Stromal cell of bone marrow (primary cell): ENCODE data around the gene ADRB1.

Experiments
- DNase-seq: peaks from one replicate; pipeline ENCODE4 v3.0.0-alpha.2; 2012; ENCODE audit warnings: low read depth

Gene ADRB1

DNA sequence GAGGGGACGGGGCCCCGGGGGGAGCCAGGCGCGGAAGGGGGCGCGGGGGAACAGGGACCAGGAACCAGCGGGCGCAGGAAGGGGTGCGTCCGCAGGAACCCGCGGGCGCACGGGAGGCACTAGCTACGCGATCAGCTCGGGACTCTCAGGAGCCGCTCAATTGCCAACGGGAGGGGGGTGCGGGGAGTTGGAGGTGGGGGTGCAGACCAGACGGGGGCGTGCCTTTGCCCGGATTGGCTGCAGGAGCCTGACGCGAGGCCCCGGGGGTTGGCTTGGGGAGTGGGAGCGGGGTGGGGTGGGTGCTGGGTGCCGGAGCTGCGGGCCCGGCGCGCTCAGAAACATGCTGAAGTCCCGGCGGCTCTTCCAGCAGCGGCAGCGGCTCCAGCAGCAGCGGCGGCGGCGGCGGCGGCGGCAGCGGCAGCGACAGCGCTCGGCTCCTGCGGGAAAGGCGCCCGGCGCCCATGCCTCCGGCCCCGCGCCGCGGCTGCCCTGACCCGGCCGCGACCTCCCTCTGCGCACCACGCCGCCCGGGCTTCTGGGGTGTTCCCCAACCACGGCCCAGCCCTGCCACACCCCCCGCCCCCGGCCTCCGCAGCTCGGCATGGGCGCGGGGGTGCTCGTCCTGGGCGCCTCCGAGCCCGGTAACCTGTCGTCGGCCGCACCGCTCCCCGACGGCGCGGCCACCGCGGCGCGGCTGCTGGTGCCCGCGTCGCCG is at the start of gene ADRB1:
ADRB1 (plus strand) TSS at position 335 of the 715 bp plus-strand sequence; CDS start at position 602, 267 bp downstream.
- no peak for DNase-seq

DNA sequence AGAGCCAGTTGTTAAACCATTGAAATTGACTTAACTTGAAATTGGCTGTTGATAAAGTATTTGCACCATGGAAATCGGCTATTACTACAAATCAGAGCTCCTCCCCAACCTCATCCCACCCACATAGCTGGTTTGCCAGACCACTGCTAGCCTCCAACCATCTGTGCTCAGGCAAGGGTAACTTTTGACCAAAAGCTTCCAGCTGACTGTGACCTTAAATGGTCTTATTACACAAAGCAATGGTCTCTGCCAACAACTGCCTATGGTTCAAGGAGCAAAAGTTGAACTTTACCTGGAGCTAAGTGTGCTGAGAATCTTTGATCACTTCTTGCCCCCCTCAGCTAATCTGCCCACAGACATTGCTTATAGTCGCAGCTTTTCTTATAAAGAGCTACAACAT is 48.5 kb upstream of the ADRB1 start:
- DNase-seq, result no peak

DNA sequence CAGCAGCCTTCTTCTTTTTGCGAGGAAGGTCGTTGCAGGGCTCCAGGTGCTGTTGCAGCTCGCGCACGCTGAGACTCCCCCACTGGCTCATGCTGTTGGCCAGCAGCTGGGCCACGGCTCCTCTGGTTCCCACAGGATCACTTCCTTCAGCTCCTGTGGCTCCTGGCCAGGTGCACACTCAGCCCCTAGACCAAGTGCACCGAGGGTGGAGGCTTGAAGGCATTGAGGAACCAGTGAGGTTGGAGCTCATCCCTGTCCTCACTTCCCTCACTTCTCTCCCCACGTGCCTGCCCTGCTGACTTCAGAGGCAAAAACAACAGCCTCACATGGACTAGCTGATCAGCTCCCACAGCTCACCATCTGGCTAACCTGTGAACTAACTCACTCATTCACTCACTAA is 46.2 kb upstream of the ADRB1 start:
- no peak for DNase-seq

DNA sequence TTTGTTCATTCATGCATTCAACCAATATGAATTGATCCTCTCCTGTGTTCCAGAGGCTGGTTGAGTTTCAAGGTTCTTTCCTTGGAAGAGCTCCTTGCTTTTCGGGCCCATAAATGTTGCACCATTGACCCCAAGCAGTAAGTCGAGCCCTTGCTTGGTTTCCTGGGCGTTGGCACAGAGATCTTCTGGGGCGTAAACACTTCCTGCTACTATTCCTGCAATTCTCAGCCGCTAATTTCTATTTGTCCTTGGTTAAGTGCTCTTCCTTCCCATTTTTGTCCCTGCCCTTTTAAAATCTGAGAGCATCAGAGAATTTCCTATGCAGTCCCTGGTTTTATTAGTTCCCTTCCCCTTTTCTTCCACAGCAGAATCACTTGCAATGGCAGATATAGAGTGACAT is 44.1 kb upstream of the ADRB1 start:
- DNase-seq, result no peak

DNA sequence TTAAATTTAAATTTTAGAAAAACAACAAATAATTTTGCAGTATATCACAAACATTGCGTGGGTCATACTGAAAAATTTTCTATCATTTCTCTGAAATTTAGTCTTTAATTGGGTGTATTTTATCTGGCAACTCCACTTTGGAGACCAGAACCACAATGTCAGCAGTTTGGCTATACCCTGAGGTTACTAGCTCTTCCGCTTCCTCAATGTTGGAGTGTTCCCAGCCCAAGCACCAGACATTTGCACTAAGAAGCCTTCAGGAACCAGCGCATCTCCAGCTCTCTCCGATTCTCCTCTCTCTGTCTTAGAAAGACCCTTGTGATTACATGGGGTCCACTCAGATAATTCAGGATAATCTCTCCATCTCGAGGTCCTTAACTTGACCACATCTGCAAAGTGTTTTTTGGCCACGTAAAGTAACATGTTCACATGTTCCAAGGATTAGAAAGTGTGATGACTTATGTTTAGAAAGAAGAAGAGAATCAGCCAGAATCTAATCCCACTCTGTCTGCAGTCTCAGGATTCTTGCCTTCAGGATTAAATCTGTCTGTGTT is 43.1 kb upstream of the ADRB1 start:
- no peak for DNase-seq

DNA sequence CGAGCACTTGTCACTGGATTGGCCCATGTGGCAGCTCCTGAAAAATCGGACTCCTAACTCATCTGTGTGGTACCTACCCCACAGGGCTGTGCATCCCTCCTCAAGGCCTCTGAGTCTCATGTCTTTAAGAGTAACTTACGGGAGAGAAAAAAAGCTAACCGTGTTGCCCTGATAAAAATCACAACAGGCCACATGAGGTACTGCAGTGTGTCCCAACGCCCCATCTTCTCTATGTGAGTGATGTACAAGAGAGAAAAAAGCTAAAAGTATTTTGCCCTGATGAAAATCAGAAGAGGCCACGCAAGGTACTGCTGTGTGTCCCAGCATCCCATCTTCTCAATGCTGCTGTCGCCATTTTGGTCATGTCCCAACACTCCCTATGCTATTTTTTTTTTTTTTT is 41.2 kb upstream of the ADRB1 start:
- DNase-seq, result no peak

DNA sequence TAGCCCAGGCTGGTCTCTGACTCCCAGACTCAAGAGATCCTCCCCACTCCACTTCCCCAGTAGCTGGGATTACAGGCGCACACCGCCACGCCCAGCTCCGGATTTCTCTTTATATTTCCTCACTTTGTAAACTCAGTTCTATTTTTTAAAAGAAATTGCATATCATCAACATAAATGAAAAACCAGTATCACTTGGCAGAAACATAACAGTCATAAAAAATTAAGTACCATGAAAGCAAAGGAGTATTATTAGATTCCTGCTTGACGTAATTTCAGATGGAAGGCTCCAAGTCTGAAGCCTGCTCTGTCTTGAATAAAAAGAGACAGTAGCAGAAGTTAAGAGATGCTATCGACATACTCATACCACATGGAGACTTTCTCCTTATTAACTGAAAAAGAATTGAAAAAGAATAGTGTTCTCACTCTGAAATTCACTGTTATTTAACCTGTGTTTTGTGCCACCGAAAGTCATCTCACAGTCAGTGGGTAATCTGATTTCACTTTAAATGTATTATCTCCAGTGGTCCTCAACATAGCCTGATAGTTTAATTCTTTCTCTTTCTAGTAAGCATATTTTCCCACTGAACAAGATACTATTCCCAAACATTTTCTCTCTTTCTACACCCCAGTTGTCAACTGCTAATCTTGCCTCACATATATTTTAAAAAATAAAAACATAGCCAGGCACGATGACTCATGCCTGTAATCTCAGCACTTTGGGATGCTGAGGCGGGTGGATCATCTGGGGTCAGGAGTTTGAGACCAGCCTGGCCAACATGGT is 40.3 kb upstream of the ADRB1 start:
- no peak for DNase-seq

DNA sequence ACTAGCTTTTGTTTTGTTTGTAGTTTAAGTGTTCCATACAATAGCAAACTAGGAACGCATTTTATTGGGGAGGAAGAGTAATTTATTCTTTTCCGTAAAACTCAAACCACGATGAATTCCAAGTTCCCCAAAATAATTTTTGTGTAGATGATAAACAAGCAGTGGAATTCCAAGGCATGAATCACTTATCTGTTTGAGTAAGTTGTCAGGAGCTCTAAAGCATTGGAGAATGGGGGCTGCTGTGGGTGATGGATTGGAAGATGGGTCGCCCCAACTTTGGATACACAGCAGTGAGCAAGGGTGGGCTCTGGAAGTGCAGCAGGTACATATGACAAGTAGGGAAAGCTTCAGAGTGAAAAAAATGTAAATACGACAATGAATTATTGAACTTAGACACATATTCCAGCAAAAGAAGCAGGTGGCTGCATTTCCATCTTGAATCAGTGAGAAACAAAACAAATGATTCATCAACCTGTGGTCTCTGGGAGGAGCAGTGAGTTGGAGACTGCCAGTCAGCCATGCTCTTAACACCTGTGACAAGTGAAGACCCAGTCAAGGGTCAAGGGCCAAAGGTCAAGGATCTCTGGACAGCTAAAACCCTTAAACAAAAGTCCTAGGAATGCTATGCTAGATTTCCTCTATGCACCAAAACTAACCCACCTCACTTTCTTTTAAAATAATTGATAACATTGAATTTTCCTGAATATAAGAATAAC is 34.2 kb upstream of the ADRB1 start:
- DNase-seq, result no peak

DNA sequence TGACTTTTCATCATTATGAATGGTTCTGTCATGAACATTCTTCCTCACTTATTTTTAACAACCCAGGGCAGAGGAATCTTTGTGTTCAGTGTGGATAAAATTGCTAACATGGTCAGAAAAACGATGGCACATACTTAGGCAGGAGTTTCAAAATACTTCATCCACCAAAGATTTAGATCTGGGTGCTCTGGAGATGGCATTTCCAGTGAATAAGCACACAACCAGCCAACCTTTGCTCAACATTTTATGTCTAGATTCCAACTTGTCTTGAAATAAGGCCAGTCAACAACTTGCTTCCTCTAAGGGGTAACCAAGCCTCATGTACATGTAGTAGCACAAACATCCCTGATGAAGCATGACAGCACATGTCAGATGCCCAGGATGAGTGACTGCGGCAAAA is 33.4 kb upstream of the ADRB1 start:
- DNase-seq, result no peak

DNA sequence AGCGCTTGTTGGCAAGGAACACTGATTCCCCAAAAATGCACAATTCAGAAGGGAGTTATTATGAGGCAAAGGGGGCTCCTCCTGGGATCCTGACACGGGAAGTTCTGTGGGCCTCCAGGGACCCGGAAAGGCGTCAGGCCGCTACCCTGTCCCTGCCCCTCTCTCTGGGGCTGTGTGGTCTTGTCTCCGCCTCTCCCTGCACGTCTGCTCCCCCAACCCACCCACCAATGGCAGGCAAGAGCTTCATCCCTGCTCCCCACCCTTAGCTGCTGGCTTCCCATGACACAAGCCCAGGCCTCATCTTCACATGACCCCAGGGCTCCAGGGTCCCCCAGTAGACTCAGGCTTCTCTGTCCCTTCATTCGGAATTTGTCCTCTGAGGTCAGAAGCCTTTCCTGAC is 31.0 kb upstream of the ADRB1 start:
- no peak for DNase-seq

DNA sequence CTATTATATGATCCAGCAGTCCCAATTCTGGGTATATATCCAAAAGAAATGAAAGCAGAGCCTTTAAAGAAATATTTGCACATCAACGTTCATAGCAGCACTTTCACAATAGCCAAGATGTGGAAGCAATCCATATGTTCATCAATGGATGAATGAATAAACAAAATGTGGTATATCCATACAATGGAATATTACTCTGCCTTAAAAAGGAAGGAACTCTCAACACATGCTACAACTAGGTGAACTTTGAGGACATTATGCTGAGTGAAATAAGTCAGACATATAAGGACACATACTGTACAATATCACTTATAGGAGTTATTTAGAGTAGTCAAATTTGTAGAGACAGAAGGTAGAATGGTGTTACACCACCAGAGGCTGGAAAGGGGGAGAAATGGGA is 28.0 kb upstream of the ADRB1 start:
- DNase-seq, result no peak

DNA sequence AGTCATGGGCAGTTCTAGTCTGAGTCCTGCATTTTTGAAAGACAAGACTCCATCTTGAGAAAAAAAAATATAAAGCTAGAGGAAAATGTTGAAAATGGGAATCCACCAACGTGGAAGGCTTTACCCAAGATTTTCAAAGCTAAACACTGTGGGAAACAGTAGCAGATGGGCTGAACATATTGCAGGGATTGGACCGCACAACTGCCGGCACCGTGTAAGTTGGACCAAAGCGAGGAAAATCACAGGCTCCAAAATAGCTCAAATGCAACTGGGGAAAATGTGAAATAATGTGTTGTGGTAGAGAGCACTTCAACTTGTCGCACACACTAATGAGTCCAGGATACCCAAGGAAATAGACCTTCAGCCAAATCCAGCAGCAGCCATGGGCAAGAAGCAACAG is 26.4 kb upstream of the ADRB1 start:
- DNase-seq, result no peak

DNA sequence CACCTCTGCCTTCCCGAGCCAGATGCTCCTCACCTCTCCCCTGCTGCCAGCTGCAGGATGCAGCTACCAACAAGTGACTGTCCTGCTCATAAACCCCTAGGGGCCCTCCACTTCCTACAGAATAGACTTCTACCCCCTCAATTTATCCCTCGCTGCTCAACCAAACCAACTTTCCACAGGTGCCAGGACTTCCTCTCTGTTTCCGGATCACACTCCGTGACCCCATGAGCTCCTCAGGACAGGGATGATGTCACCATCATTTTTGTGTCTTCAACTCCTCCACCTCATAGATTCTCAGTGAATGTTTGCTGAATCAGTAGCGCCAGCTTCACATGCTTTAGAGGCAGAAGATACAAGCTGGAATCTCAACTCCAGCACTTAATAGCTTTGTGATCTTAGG is 25.8 kb upstream of the ADRB1 start:
- DNase-seq, result no peak

DNA sequence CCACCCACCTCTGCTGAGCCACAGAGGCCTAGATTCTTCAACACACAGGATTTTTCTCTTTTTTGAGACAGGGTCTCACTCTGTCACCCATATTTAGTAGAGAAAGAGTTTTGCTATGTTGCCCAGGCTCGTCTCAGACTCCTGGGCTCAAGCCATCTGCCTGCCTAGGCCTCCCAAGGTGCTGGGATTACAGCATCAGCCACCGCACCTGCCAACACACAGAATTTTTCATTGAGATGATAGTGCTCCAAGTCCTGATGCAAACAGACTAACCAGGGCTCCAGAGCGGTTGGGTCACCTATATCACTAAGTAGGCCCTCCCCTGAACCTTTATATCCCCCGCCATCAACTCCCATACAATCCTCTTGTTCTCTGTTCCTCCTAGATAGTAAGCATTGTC is 24.4 kb upstream of the ADRB1 start:
- DNase-seq, result no peak

DNA sequence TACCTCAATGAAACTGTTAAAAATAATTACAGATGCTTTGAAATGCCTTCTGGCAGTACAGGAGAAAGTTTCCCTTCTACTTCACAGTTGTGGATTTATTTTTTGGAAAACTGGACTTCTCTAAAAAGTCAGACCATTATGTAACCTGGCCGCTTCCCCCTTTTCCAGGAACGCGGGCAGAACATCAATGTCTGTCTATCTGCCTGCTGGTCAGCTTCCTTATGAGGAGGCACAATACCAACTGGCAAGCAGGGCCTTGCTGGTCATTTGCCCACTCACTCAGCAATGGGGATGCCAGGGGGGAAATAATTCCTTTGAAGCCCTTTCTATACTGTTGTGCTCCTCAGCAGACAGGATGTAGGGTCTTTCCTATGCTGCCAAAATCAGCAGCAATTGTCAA is 22.5 kb upstream of the ADRB1 start:
- no peak for DNase-seq

DNA sequence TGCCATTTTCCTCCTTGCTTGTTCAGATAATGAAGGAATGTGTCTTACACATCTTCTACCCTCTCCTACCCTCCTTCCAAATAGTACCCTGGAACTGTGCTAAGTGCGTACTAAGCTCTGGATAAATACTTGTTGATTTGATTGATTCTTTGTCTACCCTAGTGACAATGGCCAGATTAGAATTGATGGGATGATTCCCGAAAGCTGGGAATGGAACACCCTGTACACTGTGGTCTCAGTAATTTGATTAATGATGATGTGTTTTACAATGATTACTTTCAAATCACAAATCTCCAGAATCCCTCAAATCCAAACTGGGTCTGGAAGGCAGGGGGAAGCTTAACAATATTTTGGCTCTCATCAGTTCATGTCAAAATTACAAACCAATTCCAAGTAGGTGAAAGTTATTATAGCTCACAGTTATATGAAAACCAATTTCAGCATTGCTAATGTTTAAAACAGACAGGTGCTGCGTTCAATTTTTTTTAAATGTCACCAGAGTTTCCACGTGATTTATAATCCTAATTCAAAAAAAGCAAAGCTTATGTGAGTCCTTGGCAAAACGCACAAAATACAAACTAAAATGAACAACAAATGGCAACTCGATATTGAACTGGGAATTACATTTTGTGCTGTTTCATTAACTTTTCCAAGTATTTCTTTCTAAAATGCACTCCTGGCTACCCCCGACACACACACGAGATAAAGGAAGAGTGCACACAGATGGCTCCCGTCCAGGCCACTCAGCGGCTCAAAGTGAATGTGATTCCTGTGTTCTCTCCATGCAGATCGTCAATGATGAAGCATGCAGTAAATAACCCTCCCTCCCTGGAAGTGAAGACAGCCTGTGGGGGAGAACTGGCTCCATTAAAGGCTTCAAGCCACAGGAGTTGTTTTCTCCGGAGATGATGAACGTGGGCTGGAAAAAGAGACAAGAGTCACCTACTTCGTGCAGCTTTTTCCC is 21.7 kb upstream of the ADRB1 start:
- no peak for DNase-seq

DNA sequence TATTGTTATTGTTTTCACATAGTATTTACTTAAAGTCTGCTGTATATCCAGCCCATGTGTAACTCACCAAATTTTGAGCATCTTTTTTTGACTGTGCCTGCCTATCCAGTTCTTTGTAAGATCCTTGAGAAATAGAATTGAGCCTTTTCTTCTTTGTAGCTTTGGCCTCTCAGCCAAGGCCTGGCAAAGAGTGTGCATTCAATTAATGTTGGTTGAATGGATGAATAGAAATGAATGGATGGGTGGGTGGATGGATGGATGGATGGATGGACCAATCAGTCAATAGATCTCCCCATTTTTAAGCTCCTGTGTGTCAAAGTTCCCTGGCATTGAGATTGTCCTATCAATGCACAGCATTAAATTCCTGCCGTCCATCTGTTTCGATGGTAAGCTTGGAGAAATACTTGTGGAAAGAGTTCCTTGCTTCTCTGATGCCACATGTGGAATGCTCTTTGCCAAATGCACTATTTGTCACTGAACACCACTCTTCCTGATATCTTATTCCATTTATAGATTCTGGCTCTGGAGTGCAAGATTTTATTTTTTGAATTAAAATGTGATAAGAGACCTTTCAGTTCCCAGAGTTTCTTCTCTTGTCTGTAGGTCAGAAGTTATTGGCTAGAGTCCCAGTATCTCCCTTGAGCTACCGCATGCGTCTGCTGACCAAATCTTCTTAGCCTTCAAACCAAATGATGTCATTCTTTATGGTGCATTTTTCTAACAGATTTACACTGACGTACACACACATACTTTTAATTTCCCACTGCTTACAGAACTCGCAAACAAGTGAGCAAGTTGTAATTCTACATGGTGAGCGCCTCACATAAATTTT is 20.7 kb upstream of the ADRB1 start:
- DNase-seq, result no peak

DNA sequence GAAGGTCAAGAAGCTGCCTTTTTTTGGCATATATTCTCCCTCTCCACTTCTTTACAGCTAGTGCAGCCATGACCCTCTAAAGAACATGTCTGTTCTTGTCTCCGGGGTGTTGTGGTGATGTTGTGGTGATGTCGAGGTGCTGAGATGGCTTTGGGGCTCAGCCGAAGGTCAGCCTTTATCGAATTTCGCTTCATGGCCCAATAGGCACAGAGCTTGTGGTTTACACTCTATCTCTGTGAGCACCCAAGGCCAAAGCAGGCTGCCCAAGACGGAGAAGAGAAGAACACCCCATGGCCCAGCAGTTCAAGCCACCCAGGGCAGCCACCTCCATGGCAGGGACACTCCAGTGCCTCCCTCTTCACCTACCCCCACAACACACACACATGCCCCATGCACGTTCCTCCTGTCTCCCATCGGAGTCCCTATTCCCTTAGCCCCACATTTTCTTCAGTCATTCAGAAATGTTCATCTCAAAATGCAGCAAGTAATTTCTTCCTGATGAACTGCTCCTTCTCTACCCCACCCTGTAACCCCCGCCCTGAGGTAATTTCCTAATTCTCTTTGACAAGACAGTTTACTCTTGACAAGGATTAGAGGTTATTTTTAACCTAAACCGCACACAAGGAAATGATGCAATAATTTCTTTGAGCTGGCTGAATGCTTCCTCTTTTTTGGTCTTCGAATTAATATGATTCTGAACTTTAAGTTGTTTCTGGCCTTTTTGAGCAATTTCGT is 18.6 kb upstream of the ADRB1 start:
- DNase-seq, result no peak

DNA sequence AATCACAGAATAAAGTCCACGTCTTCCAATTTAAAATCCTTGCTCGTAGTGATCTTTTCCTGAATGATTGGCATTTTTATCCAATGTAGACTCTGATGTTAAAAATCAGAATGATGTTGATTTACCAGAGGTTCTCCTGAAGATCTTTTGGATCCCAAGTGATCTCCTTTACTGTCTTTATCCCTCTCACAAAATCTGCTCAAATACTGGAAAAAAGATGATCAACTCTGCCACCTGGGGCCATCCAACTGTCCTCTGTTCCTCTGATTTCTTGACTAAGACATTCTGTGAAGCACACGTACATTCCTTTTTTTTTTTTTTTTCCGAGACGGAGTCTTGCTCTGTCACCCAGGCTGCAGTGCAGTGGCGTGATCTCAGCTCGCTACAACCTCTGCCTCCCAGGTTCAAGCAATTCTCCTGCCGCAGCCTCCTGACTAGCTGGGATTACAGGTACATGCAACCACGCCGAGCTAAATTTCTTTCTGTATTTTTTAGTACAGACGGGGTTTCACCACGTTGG is 18.0 kb upstream of the ADRB1 start:
- no peak for DNase-seq
